Stimulated activated naive CD8-positive, alpha-beta T cell treated with anti-CD3 and anti-CD28 coated beads, Interleukin-15, Interleukin-2, amounts not matched to agents 100 ng/mL and 50 ng/mL, for 24 hours (primary cell): ENCODE data around the gene APOC1.
A peak's percentile ranks its signal among the peaks of the same experiment; 100 is the strongest.
"Not testable (repeated sequence)": the region's sequence is repeated elsewhere in the genome, so short reads cannot be mapped to it uniquely, and the experiment has no call there.

Source experiments
- H3K27ac Mint-ChIP-seq: one replicate; pipeline ENCODE4 v1.8.0; 2021; ENCODE audit warnings: mild to moderate bottlenecking, mixed read lengths
- H3K27me3 Mint-ChIP-seq: one replicate; pipeline ENCODE4 v1.8.0; 2021; ENCODE audit warnings: mixed read lengths
- H3K36me3 Mint-ChIP-seq: one replicate; pipeline ENCODE4 v1.8.0; 2021; ENCODE audit warnings: low read depth, mixed read lengths
- H3K4me1 Mint-ChIP-seq: one replicate; pipeline ENCODE4 v1.8.0; 2021; ENCODE audit warnings: low read depth, mixed read lengths
- H3K4me3 Mint-ChIP-seq: one replicate; pipeline ENCODE4 v1.8.0; 2021; ENCODE audit warnings: mild to moderate bottlenecking, mixed read lengths
- H3K9me3 Mint-ChIP-seq: one replicate; pipeline ENCODE4 v1.8.0; 2021; ENCODE audit warnings: mixed read lengths

The APOC1 gene

DNA sequence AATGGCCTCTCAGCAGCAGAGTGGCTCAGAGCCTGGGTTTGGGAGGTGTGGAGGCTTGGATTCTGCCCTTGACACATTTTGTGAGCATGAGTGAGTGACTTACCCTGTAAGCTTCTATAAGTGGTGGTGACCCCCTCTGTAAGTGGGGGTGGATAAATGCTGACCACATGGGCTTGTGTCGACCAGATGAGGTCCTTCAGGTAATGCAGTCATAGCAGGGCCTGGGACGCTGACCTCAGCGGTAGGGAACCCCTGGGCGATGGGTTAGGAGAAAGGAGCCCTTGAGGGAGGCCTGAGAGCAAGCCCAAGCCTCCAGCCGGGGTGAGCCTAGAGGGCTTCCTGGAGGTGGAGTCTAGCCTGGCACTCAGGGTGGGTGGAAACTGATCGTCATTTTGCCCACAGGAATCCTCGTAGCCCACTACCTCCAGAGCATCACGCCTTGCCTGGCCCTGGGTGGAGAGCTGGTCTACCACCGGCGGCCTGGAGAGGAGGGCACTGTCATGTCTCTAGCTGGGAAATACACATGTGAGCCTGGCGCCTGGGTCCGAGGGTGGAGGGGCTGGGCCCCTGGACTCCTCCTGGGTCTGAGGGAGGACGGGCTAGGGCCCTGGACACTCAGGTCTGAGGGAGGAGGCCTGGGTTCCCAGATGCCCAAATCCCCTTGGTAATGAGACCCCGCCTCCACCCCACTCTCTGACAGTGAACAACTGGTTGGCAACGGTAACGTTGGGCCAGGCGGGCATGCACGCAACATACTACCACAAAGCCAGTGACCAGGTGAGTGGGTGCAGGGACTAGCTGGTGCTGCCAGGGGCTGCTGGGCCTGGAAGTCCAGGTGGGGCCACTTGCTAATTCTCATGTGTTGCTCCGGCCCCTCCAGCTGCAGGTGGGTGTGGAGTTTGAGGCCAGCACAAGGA is 13.8 kb upstream of the APOC1 start:
- Mint-ChIP-seq H3K4me1 (peaks cover 4% of the 10 kb centered on the region), H3K4me3 (no peak overlapping the region), H3K36me3 (peaks cover 59% of the 10 kb centered on the region), H3K27ac (no peak overlapping the region), H3K27me3 (peaks cover 3% of the 10 kb centered on the region), H3K9me3 (no peaks in the 10 kb centered on the region)

DNA sequence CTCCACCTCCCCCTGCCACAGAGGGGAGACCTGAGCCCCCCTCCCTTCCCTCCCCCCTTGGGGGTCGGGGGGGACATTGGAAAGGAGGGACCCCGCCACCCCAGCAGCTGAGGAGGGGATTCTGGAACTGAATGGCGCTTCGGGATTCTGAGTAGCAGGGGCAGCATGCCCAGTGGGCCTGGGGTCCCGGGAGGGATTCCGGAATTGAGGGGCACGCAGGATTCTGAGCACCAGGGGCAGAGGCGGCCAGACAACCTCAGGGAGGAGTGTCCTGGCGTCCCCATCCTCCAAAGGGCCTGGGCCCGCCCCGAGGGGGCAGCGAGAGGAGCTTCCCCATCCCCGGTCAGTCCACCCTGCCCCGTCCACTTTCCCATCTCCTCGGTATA is 11.2 kb upstream of the APOC1 start:
- no peaks in the 10 kb centered on the region for H3K9me3 Mint-ChIP-seq
- H3K4me3 Mint-ChIP-seq: no peak overlapping the region
- peak overlapping the region; percentile 23 for H3K27ac Mint-ChIP-seq

DNA sequence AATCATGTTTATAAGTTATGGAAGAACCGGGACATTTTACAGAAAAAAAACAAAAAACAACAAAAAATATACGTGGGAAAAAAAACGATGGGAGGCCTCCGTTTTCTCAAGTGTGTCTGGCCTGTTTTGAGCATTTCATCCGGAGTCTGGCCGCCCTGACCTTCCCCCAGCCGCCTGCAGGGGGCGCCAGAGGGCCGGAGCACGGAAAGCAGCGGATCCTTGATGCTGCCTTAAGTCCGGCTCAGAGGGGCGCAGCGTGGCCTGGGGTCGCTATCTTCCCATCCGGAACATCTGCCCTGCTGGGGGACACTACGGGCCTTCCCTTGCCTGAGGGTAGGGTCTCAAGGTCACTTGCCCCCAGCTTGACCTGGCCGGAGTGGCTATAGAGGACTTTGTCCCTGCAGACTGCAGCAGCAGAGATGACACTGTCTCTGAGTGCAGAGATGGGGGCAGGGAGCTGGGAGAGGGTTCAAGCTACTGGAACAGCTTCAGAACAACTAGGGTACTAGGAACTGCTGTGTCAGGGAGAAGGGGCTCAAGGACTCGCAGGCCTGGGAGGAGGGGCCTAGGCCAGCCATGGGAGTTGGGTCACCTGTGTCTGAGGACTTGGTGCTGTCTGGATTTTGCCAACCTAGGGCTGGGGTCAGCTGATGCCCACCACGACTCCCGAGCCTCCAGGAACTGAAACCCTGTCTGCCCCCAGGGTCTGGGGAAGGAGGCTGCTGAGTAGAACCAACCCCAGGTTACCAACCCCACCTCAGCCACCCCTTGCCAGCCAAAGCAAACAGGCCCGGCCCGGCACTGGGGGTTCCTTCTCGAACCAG is 10.6 kb upstream of the APOC1 start:
- peaks cover 20% of the 10 kb centered on the region for H3K27me3 Mint-ChIP-seq
- peak overlapping the region; percentile 23 for H3K27ac Mint-ChIP-seq
- H3K4me3 Mint-ChIP-seq: no peak overlapping the region
- no peaks in the 10 kb centered on the region for H3K9me3 Mint-ChIP-seq
- H3K4me1 Mint-ChIP-seq: no peaks in the 10 kb centered on the region
- H3K36me3 Mint-ChIP-seq: peaks cover 38% of the 10 kb centered on the region

More for the DNA sequence above, 11.2 kb upstream of the APOC1 start:
- Mint-ChIP-seq H3K27me3 (peaks cover 20% of the 10 kb centered on the region), H3K4me1 (no peaks in the 10 kb centered on the region), H3K36me3 (peaks cover 40% of the 10 kb centered on the region)

DNA sequence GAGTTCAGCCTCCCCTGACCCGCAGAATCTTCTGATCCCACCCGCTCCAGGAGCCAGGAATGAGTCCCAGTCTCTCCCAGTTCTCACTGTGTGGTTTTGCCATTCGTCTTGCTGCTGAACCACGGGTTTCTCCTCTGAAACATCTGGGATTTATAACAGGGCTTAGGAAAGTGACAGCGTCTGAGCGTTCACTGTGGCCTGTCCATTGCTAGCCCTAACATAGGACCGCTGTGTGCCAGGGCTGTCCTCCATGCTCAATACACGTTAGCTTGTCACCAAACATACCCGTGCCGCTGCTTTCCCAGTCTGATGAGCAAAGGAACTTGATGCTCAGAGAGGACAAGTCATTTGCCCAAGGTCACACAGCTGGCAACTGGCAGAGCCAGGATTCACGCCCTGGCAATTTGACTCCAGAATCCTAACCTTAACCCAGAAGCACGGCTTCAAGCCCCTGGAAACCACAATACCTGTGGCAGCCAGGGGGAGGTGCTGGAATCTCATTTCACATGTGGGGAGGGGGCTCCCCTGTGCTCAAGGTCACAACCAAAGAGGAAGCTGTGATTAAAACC is 9.9 kb upstream of the APOC1 start:
- Mint-ChIP-seq H3K4me3 (no peak overlapping the region), H3K36me3 (peaks cover 34% of the 10 kb centered on the region), H3K27ac (no peak overlapping the region), H3K9me3 (no peaks in the 10 kb centered on the region), H3K27me3 (peaks cover 20% of the 10 kb centered on the region), H3K4me1 (no peaks in the 10 kb centered on the region)

DNA sequence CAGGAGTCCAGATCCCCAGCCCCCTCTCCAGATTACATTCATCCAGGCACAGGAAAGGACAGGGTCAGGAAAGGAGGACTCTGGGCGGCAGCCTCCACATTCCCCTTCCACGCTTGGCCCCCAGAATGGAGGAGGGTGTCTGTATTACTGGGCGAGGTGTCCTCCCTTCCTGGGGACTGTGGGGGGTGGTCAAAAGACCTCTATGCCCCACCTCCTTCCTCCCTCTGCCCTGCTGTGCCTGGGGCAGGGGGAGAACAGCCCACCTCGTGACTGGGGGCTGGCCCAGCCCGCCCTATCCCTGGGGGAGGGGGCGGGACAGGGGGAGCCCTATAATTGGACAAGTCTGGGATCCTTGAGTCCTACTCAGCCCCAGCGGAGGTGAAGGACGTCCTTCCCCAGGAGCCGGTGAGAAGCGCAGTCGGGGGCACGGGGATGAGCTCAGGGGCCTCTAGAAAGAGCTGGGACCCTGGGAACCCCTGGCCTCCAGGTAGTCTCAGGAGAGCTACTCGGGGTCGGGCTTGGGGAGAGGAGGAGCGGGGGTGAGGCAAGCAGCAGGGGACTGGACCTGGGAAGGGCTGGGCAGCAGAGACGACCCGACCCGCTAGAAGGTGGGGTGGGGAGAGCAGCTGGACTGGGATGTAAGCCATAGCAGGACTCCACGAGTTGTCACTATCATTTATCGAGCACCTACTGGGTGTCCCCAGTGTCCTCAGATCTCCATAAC is 8.8 kb upstream of the APOC1 start, which contains the start of gene APOE:
TSS of gene APOE (plus strand) at position 360 of the 724 bp plus-strand sequence. CDS start 829 bp downstream, outside the sequence.
- Mint-ChIP-seq H3K4me1 (no peaks in the 10 kb centered on the region), H3K36me3 (peaks cover 23% of the 10 kb centered on the region), H3K9me3 (no peaks in the 10 kb centered on the region), H3K27me3 (peaks cover 20% of the 10 kb centered on the region), H3K4me3 (no peak within 1 kb of the TSS), H3K27ac (no peak within 1 kb of the TSS)

DNA sequence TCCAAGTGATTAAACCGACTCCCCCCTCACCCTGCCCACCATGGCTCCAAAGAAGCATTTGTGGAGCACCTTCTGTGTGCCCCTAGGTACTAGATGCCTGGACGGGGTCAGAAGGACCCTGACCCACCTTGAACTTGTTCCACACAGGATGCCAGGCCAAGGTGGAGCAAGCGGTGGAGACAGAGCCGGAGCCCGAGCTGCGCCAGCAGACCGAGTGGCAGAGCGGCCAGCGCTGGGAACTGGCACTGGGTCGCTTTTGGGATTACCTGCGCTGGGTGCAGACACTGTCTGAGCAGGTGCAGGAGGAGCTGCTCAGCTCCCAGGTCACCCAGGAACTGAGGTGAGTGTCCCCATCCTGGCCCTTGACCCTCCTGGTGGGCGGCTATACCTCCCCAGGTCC is 6.8 kb upstream of the APOC1 start:
- peaks cover 29% of the 10 kb centered on the region for H3K27me3 Mint-ChIP-seq

DNA sequence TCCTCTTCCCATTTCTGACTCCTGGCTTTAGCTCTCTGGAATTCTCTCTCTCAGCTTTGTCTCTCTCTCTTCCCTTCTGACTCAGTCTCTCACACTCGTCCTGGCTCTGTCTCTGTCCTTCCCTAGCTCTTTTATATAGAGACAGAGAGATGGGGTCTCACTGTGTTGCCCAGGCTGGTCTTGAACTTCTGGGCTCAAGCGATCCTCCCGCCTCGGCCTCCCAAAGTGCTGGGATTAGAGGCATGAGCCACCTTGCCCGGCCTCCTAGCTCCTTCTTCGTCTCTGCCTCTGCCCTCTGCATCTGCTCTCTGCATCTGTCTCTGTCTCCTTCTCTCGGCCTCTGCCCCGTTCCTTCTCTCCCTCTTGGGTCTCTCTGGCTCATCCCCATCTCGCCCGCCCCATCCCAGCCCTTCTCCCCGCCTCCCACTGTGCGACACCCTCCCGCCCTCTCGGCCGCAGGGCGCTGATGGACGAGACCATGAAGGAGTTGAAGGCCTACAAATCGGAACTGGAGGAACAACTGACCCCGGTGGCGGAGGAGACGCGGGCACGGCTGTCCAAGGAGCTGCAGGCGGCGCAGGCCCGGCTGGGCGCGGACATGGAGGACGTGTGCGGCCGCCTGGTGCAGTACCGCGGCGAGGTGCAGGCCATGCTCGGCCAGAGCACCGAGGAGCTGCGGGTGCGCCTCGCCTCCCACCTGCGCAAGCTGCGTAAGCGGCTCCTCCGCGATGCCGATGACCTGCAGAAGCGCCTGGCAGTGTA is 6.2 kb upstream of the APOC1 start:
- H3K9me3 Mint-ChIP-seq: no peaks in the 10 kb centered on the region

More for the DNA sequence above, 6.8 kb upstream of the APOC1 start:
- Mint-ChIP-seq H3K9me3 (no peaks in the 10 kb centered on the region), H3K36me3 (peaks cover 9% of the 10 kb centered on the region), H3K27ac (no peak overlapping the region), H3K4me1 (no peaks in the 10 kb centered on the region), H3K4me3 (no peak overlapping the region)

DNA sequence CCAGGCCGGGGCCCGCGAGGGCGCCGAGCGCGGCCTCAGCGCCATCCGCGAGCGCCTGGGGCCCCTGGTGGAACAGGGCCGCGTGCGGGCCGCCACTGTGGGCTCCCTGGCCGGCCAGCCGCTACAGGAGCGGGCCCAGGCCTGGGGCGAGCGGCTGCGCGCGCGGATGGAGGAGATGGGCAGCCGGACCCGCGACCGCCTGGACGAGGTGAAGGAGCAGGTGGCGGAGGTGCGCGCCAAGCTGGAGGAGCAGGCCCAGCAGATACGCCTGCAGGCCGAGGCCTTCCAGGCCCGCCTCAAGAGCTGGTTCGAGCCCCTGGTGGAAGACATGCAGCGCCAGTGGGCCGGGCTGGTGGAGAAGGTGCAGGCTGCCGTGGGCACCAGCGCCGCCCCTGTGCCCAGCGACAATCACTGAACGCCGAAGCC is 5.6 kb upstream of the APOC1 start:
- peaks cover under 1% of the 10 kb centered on the region for H3K36me3 Mint-ChIP-seq
- no peak overlapping the region for H3K4me3 Mint-ChIP-seq
- no peak overlapping the region for H3K27ac Mint-ChIP-seq
- H3K27me3 Mint-ChIP-seq: peaks cover 39% of the 10 kb centered on the region
- no peaks in the 10 kb centered on the region for H3K9me3 Mint-ChIP-seq
- H3K4me1 Mint-ChIP-seq: no peaks in the 10 kb centered on the region

More for the DNA sequence above, 6.2 kb upstream of the APOC1 start:
- Mint-ChIP-seq H3K36me3 (peaks cover 6% of the 10 kb centered on the region), H3K4me3 (no peak overlapping the region), H3K27me3 (peaks cover 34% of the 10 kb centered on the region), H3K27ac (no peak overlapping the region), H3K4me1 (no peaks in the 10 kb centered on the region)

DNA sequence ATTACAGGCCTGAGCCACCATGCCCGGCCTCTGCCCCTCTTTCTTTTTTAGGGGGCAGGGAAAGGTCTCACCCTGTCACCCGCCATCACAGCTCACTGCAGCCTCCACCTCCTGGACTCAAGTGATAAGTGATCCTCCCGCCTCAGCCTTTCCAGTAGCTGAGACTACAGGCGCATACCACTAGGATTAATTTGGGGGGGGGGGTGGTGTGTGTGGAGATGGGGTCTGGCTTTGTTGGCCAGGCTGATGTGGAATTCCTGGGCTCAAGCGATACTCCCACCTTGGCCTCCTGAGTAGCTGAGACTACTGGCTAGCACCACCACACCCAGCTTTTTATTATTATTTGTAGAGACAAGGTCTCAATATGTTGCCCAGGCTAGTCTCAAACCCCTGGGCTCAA is 4.6 kb upstream of the APOC1 start:
- Mint-ChIP-seq H3K27me3 (peaks cover 45% of the 10 kb centered on the region), H3K4me3 (no peak overlapping the region), H3K36me3 (no peaks in the 10 kb centered on the region), H3K9me3 (no peaks in the 10 kb centered on the region), H3K4me1 (peaks cover 5% of the 10 kb centered on the region), H3K27ac (no peak overlapping the region)

DNA sequence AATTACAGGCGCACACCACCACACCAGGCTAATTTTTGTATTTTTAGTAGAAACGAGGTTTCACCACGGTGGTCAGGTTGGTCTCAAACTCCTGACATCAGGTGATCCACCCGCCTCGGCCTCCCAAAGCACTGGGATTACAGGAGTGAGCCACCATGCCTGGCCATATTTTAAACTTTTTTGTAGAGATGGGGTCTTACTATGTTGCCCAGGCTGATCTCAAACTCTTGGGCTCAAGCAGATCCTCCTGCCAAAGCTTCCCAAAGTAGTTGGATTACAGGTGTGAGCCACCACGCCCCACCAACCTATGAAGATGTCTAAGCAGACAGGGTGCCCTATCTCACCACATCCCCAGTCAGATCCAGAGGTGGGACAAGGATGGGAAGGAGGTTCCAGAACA is 2.5 kb upstream of the APOC1 start:
- not testable (repeated sequence) for H3K4me3 Mint-ChIP-seq, H3K27ac Mint-ChIP-seq, H3K9me3 Mint-ChIP-seq, H3K36me3 Mint-ChIP-seq, H3K4me1 Mint-ChIP-seq
- peaks cover 30% of the 10 kb centered on the region for H3K27me3 Mint-ChIP-seq

DNA sequence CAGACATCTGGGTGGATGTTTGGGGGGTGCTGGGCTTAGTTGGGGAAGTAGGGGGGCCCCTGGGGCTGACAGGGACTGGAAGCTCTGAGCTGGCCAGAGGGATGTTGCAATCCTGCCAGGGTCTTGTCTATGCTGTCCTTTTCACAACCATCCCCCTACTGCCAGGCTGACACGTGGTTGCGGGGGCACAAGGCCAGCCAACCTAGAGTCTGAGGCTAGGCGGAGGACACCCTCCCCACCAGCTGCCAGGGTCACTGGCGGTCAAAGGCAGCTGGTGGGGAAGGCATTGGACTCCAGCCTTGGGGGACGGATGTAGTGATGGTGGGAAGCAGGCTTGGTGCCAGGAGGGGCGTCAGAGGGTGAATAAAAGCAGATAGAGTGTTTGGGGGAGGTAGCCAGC is 1.6 kb upstream of the APOC1 start:
- peaks cover 28% of the 10 kb centered on the region for H3K27me3 Mint-ChIP-seq
- H3K4me1 Mint-ChIP-seq: peaks cover 7% of the 10 kb centered on the region
- H3K4me3 Mint-ChIP-seq: no peak overlapping the region
- H3K9me3 Mint-ChIP-seq: no peaks in the 10 kb centered on the region
- H3K27ac Mint-ChIP-seq: peak overlapping the region; percentile 23
- H3K36me3 Mint-ChIP-seq: no peaks in the 10 kb centered on the region

DNA sequence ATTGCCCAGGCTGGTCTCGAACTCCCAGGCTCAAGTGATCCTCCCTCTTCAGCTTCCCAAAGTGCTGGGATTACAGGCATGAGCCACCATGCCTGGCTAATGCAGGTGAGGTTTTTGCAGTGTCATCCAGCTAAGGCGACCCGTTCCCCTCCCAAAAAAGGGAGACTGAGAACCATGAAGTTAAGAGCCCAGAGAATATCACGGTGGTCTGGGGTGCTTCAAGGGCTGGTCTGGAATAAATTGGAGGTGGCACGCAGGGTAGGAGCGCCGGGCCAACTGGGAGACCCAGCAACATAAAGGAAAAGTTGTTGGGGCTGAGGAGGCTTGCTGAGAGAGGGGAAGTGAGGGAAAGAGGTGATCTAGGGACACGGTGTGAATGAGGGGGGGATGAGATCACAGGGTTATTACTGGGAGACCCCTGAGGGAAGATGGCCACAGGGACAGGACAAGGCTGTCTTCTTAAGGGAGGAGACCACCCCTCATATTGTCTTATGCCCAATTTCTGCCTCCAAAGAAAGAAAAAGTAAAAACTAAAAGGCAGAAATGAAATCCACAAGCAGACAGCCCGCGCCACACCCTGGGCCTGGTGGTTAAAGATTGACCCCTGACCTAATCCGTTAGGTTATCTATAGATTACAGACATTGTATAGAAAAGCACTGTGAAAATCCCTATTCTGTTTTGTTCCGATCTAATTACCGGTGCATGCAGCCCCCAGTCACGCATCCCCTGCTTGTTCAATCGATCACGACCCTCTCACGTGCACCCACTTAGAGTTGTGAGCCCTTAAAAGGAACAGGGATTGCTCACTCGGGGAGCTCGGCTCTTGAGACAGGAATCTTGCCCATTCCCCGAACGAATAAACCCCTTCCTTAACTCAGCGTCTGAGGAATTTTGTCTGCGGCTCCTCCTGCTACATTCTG is 636 bp upstream of the APOC1 start:
- not testable (repeated sequence) for H3K9me3 Mint-ChIP-seq, H3K27ac Mint-ChIP-seq, H3K4me1 Mint-ChIP-seq, H3K36me3 Mint-ChIP-seq
- Mint-ChIP-seq H3K4me3 (peak overlapping the region; percentile 85), H3K27me3 (peaks cover 25% of the 10 kb centered on the region)

DNA sequence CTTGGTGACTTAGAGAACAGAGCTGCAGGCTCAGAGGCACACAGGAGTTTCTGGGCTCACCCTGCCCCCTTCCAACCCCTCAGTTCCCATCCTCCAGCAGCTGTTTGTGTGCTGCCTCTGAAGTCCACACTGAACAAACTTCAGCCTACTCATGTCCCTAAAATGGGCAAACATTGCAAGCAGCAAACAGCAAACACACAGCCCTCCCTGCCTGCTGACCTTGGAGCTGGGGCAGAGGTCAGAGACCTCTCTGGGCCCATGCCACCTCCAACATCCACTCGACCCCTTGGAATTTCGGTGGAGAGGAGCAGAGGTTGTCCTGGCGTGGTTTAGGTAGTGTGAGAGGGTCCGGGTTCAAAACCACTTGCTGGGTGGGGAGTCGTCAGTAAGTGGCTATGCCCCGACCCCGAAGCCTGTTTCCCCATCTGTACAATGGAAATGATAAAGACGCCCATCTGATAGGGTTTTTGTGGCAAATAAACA is 9.9 kb downstream of the APOC1 start:
- Mint-ChIP-seq H3K36me3 (no peaks in the 10 kb centered on the region), H3K9me3 (no peaks in the 10 kb centered on the region), H3K27ac (no peak overlapping the region), H3K4me3 (no peak overlapping the region), H3K4me1 (peaks cover 9% of the 10 kb centered on the region), H3K27me3 (peaks cover 17% of the 10 kb centered on the region)
